A549 (cell line): ENCODE results near the gene MAP3K4. TPM values are rescaled to one million over a fixed set of nuclear protein-coding genes. Genes with fewer than 3 reads are reported as not detected.

ENCODE experiments used
- ATAC-seq, 2 experiments: fragments of 200-7000 bp in 1 of 2; fragments of >200 bp in 1 of 2; cut with Nextera tagmentation in 1 of 2; cut with Tn5 transposase in 1 of 2; 3 replicates each; pipeline versions ENCODE4 v1.8.0 to v1.9.1; 2018 to 2020; ENCODE audit warnings: mild to moderate bottlenecking in 1 of 2, moderate library complexity in 1 of 2
- CTCF ChIA-PET: fragments of 300-600 bp; sonication (Branson Sonifier 250); formaldehyde crosslinking; extraction: SDS; loops from one replicate; lab custom pipeline; 2021; ENCODE audit warnings: antibody characterized with exemption, inconsistent platforms; lab: Yijun Ruan, JAX
- POLR2A ChIA-PET: fragments of 350-600 bp; formaldehyde crosslinking; extraction: SDS; loops from one replicate; lab custom pipeline; 2021; ENCODE audit warnings: antibody characterized with exemption, inconsistent platforms; lab: Yijun Ruan, JAX
- DNase-seq, 2 experiments: peaks; one replicate each; pipeline versions ENCODE4 v3.0.0 to v3.0.0-alpha.2; 2011 to 2016; ENCODE audit warnings: low read depth in 1 of 2, low spot score in 1 of 2
- FAIRE-seq: peaks from 2 replicates; lab custom pipeline; 2011; peaks lifted over from hg19 to GRCh38; lab: Jason Lieb, UNC
- H3K27ac ChIP-seq, 2 experiments: fragments of >200 bp; sonication (Bioruptor Twin); formaldehyde crosslinking; 3 replicates each; pipeline ENCODE4 v1.5.1; 2016 to 2017
- H3K4me1 ChIP-seq: fragments of >200 bp; sonication (Bioruptor Twin); formaldehyde crosslinking; 3 replicates; pipeline ENCODE4 v1.6.1; 2016
- H3K4me2 ChIP-seq: fragments of >200 bp; sonication (Bioruptor Twin); formaldehyde crosslinking; 3 replicates; pipeline ENCODE4 v1.6.1; 2016
- H3K4me3 ChIP-seq: fragments of >200 bp; sonication (Bioruptor Twin); formaldehyde crosslinking; 3 replicates; pipeline ENCODE4 v1.5.1; 2016
- H3K9me3 ChIP-seq: fragments of >200 bp; sonication (Bioruptor Twin); formaldehyde crosslinking; 3 replicates; pipeline ENCODE4 v1.6.1; 2016
- ATOH8 ChIP-seq: fragments of 250-450 bp; sonication (Bioruptor Pico); IDR thresholded peaks from 2 replicates; pipeline ENCODE4 v1.5.0; 2020; ENCODE audit warnings: low read depth, mild to moderate bottlenecking, moderate library complexity
- BCL3 ChIP-seq: fragments of >200 bp; sonication (Bioruptor Twin); formaldehyde crosslinking; IDR thresholded peaks from 3 replicates; pipeline ENCODE4 v1.6.1; 2016
- BHLHE40 ChIP-seq: IDR thresholded peaks from 2 replicates; pipeline ENCODE4 v1.6.1; 2012; ENCODE audit warnings: low read depth, low read length, inconsistent platforms
- CEBPB ChIP-seq, 2 experiments: fragments of >200 bp in 1 of 2; sonication (Bioruptor Twin) in 1 of 2; formaldehyde crosslinking in 1 of 2; IDR thresholded peaks; 2 replicates each; pipeline ENCODE4 v1.6.1; 2012 to 2016
- EHF ChIP-seq: fragments of 250-450 bp; sonication (Bioruptor Pico); IDR thresholded peaks from 2 replicates; pipeline ENCODE4 v1.5.0; 2020; ENCODE audit warnings: mild to moderate bottlenecking
- EHMT2 ChIP-seq: fragments of 200-600 bp; sonication (generic); IDR thresholded peaks from 2 replicates; pipeline ENCODE4 v1.6.1; 2016; ENCODE audit warnings: antibody characterized with exemption, low read depth, mild to moderate bottlenecking, moderate library complexity
- EP300 ChIP-seq, 2 experiments: fragments of >200 bp; sonication (Bioruptor Twin); formaldehyde crosslinking; IDR thresholded peaks; 2 replicates in 1 of 2; 3 replicates in 1 of 2; pipeline ENCODE4 v1.6.1; 2016 to 2017
- ESRRA ChIP-seq: fragments of 150-350 bp; IDR thresholded peaks from 2 replicates; pipeline ENCODE4 v1.6.1; 2014; ENCODE audit warnings: mild to moderate bottlenecking, low read length, borderline replicate concordance
- FOSL2 ChIP-seq, 2 experiments: fragments of 450-650 bp in 1 of 2; fragments of >200 bp in 1 of 2; sonication (Bioruptor Twin) in 1 of 2; formaldehyde crosslinking; IDR thresholded peaks; 2 replicates each; pipeline versions ENCODE4 v1.5.0 to v1.6.1; 2016 to 2020; ENCODE audit warnings: mild to moderate bottlenecking in 1 of 2, moderate library complexity in 1 of 2
- HOXB13 ChIP-seq: fragments of 250-450 bp; sonication (Bioruptor Pico); IDR thresholded peaks from 2 replicates; pipeline ENCODE4 v1.5.0; 2020; ENCODE audit warnings: low read depth, mild to moderate bottlenecking, moderate library complexity
- JUN ChIP-seq, 2 experiments: fragments of >200 bp; sonication (Bioruptor Twin); formaldehyde crosslinking; IDR thresholded peaks; 2 replicates in 1 of 2; 3 replicates in 1 of 2; pipeline ENCODE4 v1.6.1; 2016 to 2017
- KDM5A ChIP-seq: fragments of 200-600 bp; sonication (generic); IDR thresholded peaks from 2 replicates; pipeline ENCODE4 v1.6.1; 2016; ENCODE audit warnings: antibody characterized with exemption, mild to moderate bottlenecking
- NPAS2 ChIP-seq: fragments of 250-450 bp; sonication (Bioruptor Pico); IDR thresholded peaks from 2 replicates; pipeline ENCODE4 v1.8.0; 2022; ENCODE audit warnings: mild to moderate bottlenecking, moderate library complexity, borderline replicate concordance
- NR3C1 ChIP-seq: fragments of >200 bp; sonication (Bioruptor Twin); formaldehyde crosslinking; IDR thresholded peaks from 3 replicates; pipeline ENCODE4 v1.6.1; 2017
- POLR2A ChIP-seq: IDR thresholded peaks from 2 replicates; pipeline ENCODE4 v1.6.1; 2012; ENCODE audit warnings: mild to moderate bottlenecking, low read length
- RAD21 ChIP-seq, 2 experiments: fragments of >200 bp in 1 of 2; sonication (Bioruptor Twin) in 1 of 2; formaldehyde crosslinking in 1 of 2; IDR thresholded peaks in 1 of 2; conservative IDR thresholded peaks in 1 of 2; 2 replicates in 1 of 2; 3 replicates in 1 of 2; pipeline ENCODE4 v1.6.1; 2012 to 2018; ENCODE audit warnings: inconsistent platforms in 1 of 2
- SMC3 ChIP-seq: fragments of >200 bp; sonication (Bioruptor Twin); formaldehyde crosslinking; IDR thresholded peaks from 3 replicates; pipeline ENCODE4 v1.6.1; 2018; ENCODE audit warnings: inconsistent platforms
- ZFP36 ChIP-seq: fragments of 450-650 bp; IDR thresholded peaks from 2 replicates; pipeline ENCODE4 v1.6.1; 2014; ENCODE audit warnings: borderline replicate concordance; ENCODE audit not compliant: partially characterized antibody
- ZSCAN20 ChIP-seq: fragments of 250-450 bp; sonication (Bioruptor Pico); IDR thresholded peaks from 2 replicates; pipeline ENCODE4 v1.8.0; 2022; ENCODE audit warnings: mild to moderate bottlenecking, moderate library complexity
- WGBS: methylation state at CpG from one replicate; pipeline ENCODE4 v1.1.6; 2017; ENCODE audit errors: missing lambda C conversion rate; 5-methylcytosine and 5-hydroxymethylcytosine counted together
- polyA plus RNA-seq, 4 experiments: library from polyadenylated mRNA; depleted of rRNA in 3 of 4; stranded (reverse); fragments of >200 nt; fragmentation: RNase III in 1 of 4; extraction: RNeasy Plus Mini Kit Qiagen cat#74134 plus additional on column Dnase treatment in 1 of 4; gene quantifications; 2 replicates in 3 of 4; 3 replicates in 1 of 4; pipeline ENCODE4 v1.2.3, GENCODE V29; 2011 to 2017
- TF ChIP-seq, protein P1 (sequence below): IDR thresholded peaks from 2 replicates; pipeline ENCODE4 v1.6.1; 2012

The MAP3K4 gene
- polyA plus RNA-seq, 2 of the 4 experiments (the other 2 are of a cell fraction) = 7.3 to 13.4 TPM

DNA sequence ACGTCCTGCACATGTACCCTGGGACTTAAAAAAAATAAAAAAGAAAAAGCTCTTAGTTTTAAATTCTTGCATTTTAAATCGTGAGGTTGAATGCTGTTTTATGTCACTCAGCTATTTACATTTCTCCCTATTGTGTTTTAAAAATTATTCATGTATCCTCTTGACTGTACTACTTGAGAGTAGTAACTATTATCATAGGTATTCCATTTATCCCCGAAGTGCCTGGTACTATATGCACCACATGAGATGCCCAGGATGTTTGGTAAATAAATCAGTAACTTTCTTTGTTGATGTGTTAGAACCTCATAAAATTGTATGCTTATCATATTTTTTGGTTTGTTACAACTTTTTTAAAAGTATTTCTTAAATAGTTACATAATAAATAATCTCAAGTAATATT is 18.4 kb downstream of the MAP3K4 start:
- H3K4me3 ChIP-seq = no peak overlapping the region
- TF ChIP-seq POLR2A = no peak
- TF ChIP-seq EHF (CRISPR knock-in tag) = no peak
- no peak for TF ChIP-seq ESRRA
- no peak for TF ChIP-seq BCL3
- TF ChIP-seq JUN (IDR thresholded peaks at IDR 0.05) = no peak
- TF ChIP-seq FOSL2 (IDR thresholded peaks at IDR 0.05) = no peak
- no peak for TF ChIP-seq FOSL2 (CRISPR knock-in tag; IDR thresholded peaks at IDR 0.05)
- no peak for TF ChIP-seq ATOH8 (CRISPR knock-in tag)
- no peak for TF ChIP-seq SMC3
- TF ChIP-seq, protein P1, sequence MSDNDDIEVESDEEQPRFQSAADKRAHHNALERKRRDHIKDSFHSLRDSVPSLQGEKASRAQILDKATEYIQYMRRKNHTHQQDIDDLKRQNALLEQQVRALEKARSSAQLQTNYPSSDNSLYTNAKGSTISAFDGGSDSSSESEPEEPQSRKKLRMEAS = no peak
- no peak for TF ChIP-seq RAD21 (conservative IDR thresholded peaks at IDR 0.05 in 1 of 2, IDR thresholded peaks at IDR 0.05 in 1 of 2)
- no peak for TF ChIP-seq ZFP36
- H3K27ac ChIP-seq = no peak overlapping the region
- peak overlapping the region; percentile 44; the same call in 2 of the 3 replicates for H3K4me2 ChIP-seq
- no peak for ATAC-seq
- DNase-seq = no peak
- H3K4me1 ChIP-seq = peaks cover 14% of the 10 kb centered on the region
- 84% methylated on average over 3 of the region's 3 CpGs for WGBS
- ChIA-PET POLR2A (no interaction called here), CTCF (interaction anchor here (1.4 kb wide), 1 partner anchor 361 kb away, joined by 3 read pairs; no protein-coding TSS in a partner anchor)
- no peaks in the 10 kb centered on the region for H3K9me3 ChIP-seq
- no peak for FAIRE-seq

DNA sequence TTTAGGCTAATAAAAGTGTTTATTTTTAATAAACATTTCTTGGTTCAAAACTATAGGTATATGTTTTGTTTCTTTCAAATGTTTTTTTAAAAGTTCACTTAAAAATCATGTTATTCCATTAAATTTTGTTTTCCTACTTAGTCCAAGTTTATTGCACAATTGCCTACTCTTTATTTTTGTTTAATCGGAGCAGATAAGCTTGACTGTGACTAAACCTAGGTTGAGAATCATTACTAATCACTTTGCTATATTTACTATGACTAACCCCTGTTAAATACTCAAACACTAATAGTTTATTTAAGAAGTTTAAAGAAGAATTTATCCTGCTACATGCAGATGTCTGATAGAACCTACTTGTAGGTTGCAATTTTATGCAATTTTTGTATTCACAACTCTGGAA is 18.8 kb downstream of the MAP3K4 start:
- TF ChIP-seq, protein P1 = no peak
- TF ChIP-seq FOSL2 (IDR thresholded peaks at IDR 0.05) = 0 out of 2 replicates have a peak, but pooled peaks have one; percentile 19
- TF ChIP-seq FOSL2 (CRISPR knock-in tag; IDR thresholded peaks at IDR 0.05) = peak; percentile 36
- TF ChIP-seq CEBPB (IDR thresholded peaks at IDR 0.05) = peak; percentile 44 to 78; a peak in 3 of 4 replicates
- Histone ChIP-seq H3K27ac (no peak overlapping the region), H3K4me1 (peaks cover 14% of the 10 kb centered on the region), H3K9me3 (no peaks in the 10 kb centered on the region), H3K4me3 (no peak overlapping the region), H3K4me2 (peak overlapping the region; percentile 44)
- ChIA-PET CTCF (interaction anchor here (1.4 kb wide), 1 partner anchor 360 kb away, joined by 3 read pairs; no protein-coding TSS in a partner anchor), POLR2A (no interaction called here)
- ATAC-seq (peak in 1 of 2 experiments; percentile 53; a peak in 2 of 6 replicates), FAIRE-seq (no peak), DNase-seq (no peak)
- WGBS = 0% methylated on average over 1 of the region's 1 CpG

- POLR2A ChIA-PET = interaction anchor here (0.6 kb wide), 1 partner anchor 92 kb away, joined by 7 read pairs; no protein-coding TSS in a partner anchor
- ATAC-seq = no peak
- CTCF ChIA-PET = no interaction called here
- Histone ChIP-seq H3K4me1 (peaks cover 14% of the 10 kb centered on the region), H3K4me2 (no peak overlapping the region), H3K9me3 (no peaks in the 10 kb centered on the region), H3K27ac (no peak overlapping the region), H3K4me3 (no peak overlapping the region)
- WGBS = 83% methylated on average over 8 of the region's 8 CpGs
- no peak for FAIRE-seq
- no peak for DNase-seq
- TF ChIP-seq EP300 (IDR thresholded peaks at IDR 0.05) (no peak), BHLHE40 (no peak), NPAS2 (CRISPR knock-in tag) (no peak), NR3C1 (no peak), HOXB13 (no peak), KDM5A (no peak), EHMT2 (no peak), ZSCAN20 (CRISPR knock-in tag) (no peak), BCL3 (no peak)
These were observed 20.2 kb downstream of the MAP3K4 start for GRCh38 chr6:161011492-161012480.
